ENCODE data around the gene TRMO.
A peak's percentile ranks its signal among the peaks of the same experiment; 100 is the strongest.
"Not testable (repeated sequence)": the region's sequence is repeated elsewhere in the genome, so short reads cannot be mapped to it uniquely, and the experiment has no call there.

The TRMO gene

GRCh38 chr9:97921959-97922724 lies at the start of gene TRMO:
TSS of gene TRMO (minus strand) at chr9:97922500. CDS start at chr9:97922493, 7 bp downstream.
- DNase-seq = peak; percentile 98

- no peak for DNase-seq
These were observed 47.9 kb upstream of the TRMO start for GRCh38 chr9:97970165-97970564.

- DNase-seq = no peak
These were observed 46.7 kb upstream of the TRMO start for GRCh38 chr9:97969014-97969413.

GRCh38 chr9:97966493-97966892 lies 44.2 kb upstream of the TRMO start:
- no peak for DNase-seq

GRCh38 chr9:97964901-97965300 lies 42.6 kb upstream of the TRMO start:
- DNase-seq = no peak

GRCh38 chr9:97963232-97963631 lies 40.9 kb upstream of the TRMO start:
- DNase-seq = no peak

- no peak for DNase-seq
These were observed 40.3 kb upstream of the TRMO start for GRCh38 chr9:97962575-97962974.

- DNase-seq = no peak
These were observed 39.8 kb upstream of the TRMO start for GRCh38 chr9:97962136-97962535.

- no peak for DNase-seq
These were observed 39.1 kb upstream of the TRMO start for GRCh38 chr9:97961361-97961760.

- not testable (repeated sequence) for DNase-seq
These were observed 38.5 kb upstream of the TRMO start for GRCh38 chr9:97960678-97961328.

- DNase-seq = no peak
These were observed 37.3 kb upstream of the TRMO start for GRCh38 chr9:97959585-97959984.

- DNase-seq = no peak
These were observed 36.7 kb upstream of the TRMO start for GRCh38 chr9:97958812-97959511.

GRCh38 chr9:97956331-97956730 lies 34.0 kb upstream of the TRMO start:
- DNase-seq = no peak

GRCh38 chr9:97954550-97954989 lies 32.3 kb upstream of the TRMO start:
- peak; percentile 68 for DNase-seq

GRCh38 chr9:97950873-97951272 lies 28.6 kb upstream of the TRMO start:
- DNase-seq = peak; percentile 6

GRCh38 chr9:97947094-97947493 lies 24.8 kb upstream of the TRMO start:
- not testable (repeated sequence) for DNase-seq

GRCh38 chr9:97945470-97945869 lies 23.2 kb upstream of the TRMO start:
- not testable (repeated sequence) for DNase-seq

- DNase-seq = no peak
These were observed 22.3 kb upstream of the TRMO start for GRCh38 chr9:97944612-97945011.

- no peak for DNase-seq
These were observed 21.1 kb upstream of the TRMO start for GRCh38 chr9:97943308-97943855.

- DNase-seq = no peak
These were observed 19.0 kb upstream of the TRMO start for GRCh38 chr9:97941323-97941722.

- DNase-seq = no peak
These were observed 18.4 kb upstream of the TRMO start for GRCh38 chr9:97940741-97941140.

GRCh38 chr9:97940233-97940632 lies 17.9 kb upstream of the TRMO start:
- no peak for DNase-seq

- peak; percentile 57 for DNase-seq
These were observed 15.9 kb upstream of the TRMO start, which contains the start of gene HEMGN for GRCh38 chr9:97938081-97938644. TSS of gene HEMGN (minus strand) at chr9:97938172. CDS start at chr9:97938136, 36 bp downstream.

Data from CD4-positive, alpha-beta T cell treated with Interleukin-4 for 4 hours (primary cell).